Brain microvascular endothelial cell (primary cell): ENCODE measurements around the gene ABL2.

ENCODE experiments used
- DNase-seq: peaks from one replicate; pipeline ENCODE4 v3.0.0-alpha.2; 2020
- H3K27ac ChIP-seq: fragments of 250-450 bp; sonication (Bioruptor Pico); 2 replicates; pipeline ENCODE4 v1.5.1; 2020; ENCODE audit warnings: mild to moderate bottlenecking, moderate library complexity
- H3K27me3 ChIP-seq: fragments of 250-450 bp; sonication (Bioruptor Pico); replicated peaks from 2 replicates; pipeline ENCODE4 v1.5.1; 2020; ENCODE audit warnings: mild to moderate bottlenecking
- H3K36me3 ChIP-seq: fragments of 250-450 bp; sonication (Bioruptor Pico); replicated peaks from 2 replicates; pipeline ENCODE4 v1.5.1; 2020; ENCODE audit warnings: mild to moderate bottlenecking
- H3K4me3 ChIP-seq: 2 replicates; pipeline ENCODE4 v1.5.1; 2011; ENCODE audit warnings: low read depth, mild to moderate bottlenecking, control low read depth, low read length, moderate library complexity
- in situ Hi-C: cut with HindIII; loops from 2 replicates; pipeline ENCODE4 v1.10.0; 2017; ENCODE audit warnings: low sequenced_read_pairs, low pct_ligation_motif_present
- TF ChIP-seq, protein P1 (sequence below): IDR thresholded peaks from 2 replicates; pipeline ENCODE4 v1.5.1; 2011; ENCODE audit warnings: low read depth, mild to moderate bottlenecking, moderate library complexity, low read length, control low read depth, inconsistent platforms; ENCODE audit errors: missing control alignments

Gene ABL2

GRCh38 chr1:179099891-179100290, 129.6 kb downstream of the ABL2 start:
- no peaks in the 10 kb centered on the region for H3K27me3 ChIP-seq
- peaks cover 68% of the 10 kb centered on the region for H3K36me3 ChIP-seq
- no peak for DNase-seq
- no peak overlapping the region for H3K27ac ChIP-seq
- H3K4me3 ChIP-seq, result no peak overlapping the region
- TF ChIP-seq, protein P1, sequence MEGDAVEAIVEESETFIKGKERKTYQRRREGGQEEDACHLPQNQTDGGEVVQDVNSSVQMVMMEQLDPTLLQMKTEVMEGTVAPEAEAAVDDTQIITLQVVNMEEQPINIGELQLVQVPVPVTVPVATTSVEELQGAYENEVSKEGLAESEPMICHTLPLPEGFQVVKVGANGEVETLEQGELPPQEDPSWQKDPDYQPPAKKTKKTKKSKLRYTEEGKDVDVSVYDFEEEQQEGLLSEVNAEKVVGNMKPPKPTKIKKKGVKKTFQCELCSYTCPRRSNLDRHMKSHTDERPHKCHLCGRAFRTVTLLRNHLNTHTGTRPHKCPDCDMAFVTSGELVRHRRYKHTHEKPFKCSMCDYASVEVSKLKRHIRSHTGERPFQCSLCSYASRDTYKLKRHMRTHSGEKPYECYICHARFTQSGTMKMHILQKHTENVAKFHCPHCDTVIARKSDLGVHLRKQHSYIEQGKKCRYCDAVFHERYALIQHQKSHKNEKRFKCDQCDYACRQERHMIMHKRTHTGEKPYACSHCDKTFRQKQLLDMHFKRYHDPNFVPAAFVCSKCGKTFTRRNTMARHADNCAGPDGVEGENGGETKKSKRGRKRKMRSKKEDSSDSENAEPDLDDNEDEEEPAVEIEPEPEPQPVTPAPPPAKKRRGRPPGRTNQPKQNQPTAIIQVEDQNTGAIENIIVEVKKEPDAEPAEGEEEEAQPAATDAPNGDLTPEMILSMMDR, result no peak
- in situ Hi-C loops, result no loop called here

DNA sequence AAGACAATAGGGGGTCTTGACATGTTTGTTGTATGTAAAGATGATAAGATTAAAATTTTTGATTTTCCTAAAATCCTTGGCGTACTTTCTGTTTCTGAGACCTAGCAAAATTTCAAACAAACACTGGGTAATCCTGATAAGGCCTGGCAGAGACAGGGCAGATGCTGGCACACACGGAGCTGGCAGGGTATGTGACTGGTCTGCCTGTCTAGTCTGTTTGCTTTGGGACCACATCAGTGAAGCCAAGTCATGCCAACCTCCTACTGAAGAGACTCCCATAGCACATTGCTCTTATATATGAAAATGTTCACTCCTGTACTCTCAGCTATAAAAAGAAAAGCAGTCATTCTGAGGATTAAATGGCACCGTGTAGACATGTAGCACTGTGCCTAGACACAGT, 133.6 kb downstream of the ABL2 start:
- TF ChIP-seq, protein P1, result no peak
- H3K4me3 ChIP-seq, result no peak overlapping the region
- DNase-seq, result no peak
- in situ Hi-C loops, result no loop called here
- H3K36me3 ChIP-seq, result peaks cover 87% of the 10 kb centered on the region
- H3K27me3 ChIP-seq, result no peaks in the 10 kb centered on the region
- no peak overlapping the region for H3K27ac ChIP-seq

DNA sequence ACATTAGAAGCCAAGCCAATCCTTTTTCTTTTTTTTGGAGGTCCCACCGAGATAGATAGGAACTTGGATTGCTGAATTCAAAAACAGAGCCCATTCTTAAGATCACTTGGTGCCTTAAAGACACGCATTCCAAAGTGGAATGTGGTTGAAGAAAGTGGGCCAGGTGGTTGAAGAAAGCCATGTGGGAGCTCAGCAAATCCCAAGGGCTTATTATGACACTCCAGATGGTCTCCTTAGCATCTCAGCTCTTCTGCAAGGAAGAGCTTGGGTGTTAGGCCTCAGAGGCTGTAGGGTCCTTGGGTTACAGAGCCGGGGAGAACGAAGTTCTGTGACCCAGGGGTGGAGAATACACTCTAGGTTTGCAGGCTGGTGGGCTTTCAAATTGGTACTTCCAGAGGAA, 134.1 kb downstream of the ABL2 start:
- TF ChIP-seq, protein P1, result no peak
- in situ Hi-C loops, result no loop called here
- Histone ChIP-seq H3K36me3 (peaks cover 86% of the 10 kb centered on the region), H3K4me3 (no peak overlapping the region), H3K27ac (no peak overlapping the region), H3K27me3 (no peaks in the 10 kb centered on the region)
- no peak for DNase-seq

- DNase-seq, result no peak
- no peaks in the 10 kb centered on the region for H3K27me3 ChIP-seq
- no peak overlapping the region for H3K27ac ChIP-seq
- TF ChIP-seq, protein P1, result no peak
- in situ Hi-C loops, result no loop called here
- no peak overlapping the region for H3K4me3 ChIP-seq
- H3K36me3 ChIP-seq, result peaks cover 81% of the 10 kb centered on the region
Observed at GRCh38 chr1:179094818-179095217, 134.7 kb downstream of the ABL2 start.

DNA sequence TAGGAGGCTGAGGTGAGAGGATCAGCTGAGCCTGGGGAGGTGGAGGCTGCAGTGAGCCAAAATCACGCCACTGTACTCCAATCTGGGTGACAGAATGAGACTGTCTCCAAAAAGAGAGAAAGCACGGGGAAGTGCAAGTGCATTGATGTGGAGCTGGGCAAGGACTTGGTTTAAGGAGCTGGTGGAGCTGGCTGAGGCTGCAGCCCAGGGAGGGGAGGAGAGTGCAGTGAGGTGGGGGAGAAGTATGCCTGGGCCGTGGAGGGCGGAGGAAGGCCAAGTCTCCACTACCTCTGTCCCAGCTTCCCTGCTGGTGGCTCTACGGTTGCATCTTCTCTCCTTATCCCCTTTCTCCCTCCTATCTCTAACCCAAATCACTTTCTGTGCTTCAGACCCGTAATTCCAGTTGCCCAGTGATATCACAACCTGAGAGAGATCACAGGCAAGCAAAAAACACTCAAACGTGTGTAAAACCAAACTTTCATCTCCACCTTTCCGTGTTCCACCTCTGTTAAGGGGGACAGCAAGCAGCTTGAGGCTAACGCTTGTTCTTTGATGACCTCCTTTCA, 136.5 kb downstream of the ABL2 start:
- H3K36me3 ChIP-seq, result peaks cover 77% of the 10 kb centered on the region
- in situ Hi-C loops, result no loop called here
- no peak overlapping the region for H3K27ac ChIP-seq

More for the DNA sequence above, 136.5 kb downstream of the ABL2 start:
- Histone ChIP-seq H3K27me3 (no peaks in the 10 kb centered on the region), H3K4me3 (no peak overlapping the region)
- no peak for DNase-seq
- TF ChIP-seq, protein P1, result no peak
